Gastroesophageal sphincter (tissue), 3 donors: Measurements from ENCODE around the gene ZFHX3.
A peak's percentile ranks its signal among the peaks of the same experiment; 100 is the strongest.

ENCODE experiments used
- CTCF ChIP-seq, 4 experiments: fragments of 200-600 bp in 2 of 4; fragments of 450-650 bp in 2 of 4; sonication (generic) in 1 of 4; IDR thresholded peaks; one replicate each; pipeline ENCODE4 v1.5.1; 2017 to 2019; ENCODE audit warnings: antibody characterized with exemption in 4 of 4, mild to moderate bottlenecking in 2 of 4, moderate library complexity in 2 of 4
- EP300 ChIP-seq: sonication (generic); formaldehyde crosslinking; IDR thresholded peaks from one replicate; pipeline ENCODE4 v1.6.1; 2017; ENCODE audit warnings: antibody characterized with exemption, mild to moderate bottlenecking
- POLR2A ChIP-seq, 2 donors: fragments of 450-650 bp; IDR thresholded peaks; one replicate each; pipeline ENCODE4 v1.6.1; 2017; ENCODE audit warnings: antibody characterized with exemption in 2 of 2, mild to moderate bottlenecking in 2 of 2, moderate library complexity in 1 of 2
- POLR2AphosphoS5 ChIP-seq: sonication (generic); formaldehyde crosslinking; IDR thresholded peaks from one replicate; pipeline ENCODE4 v1.6.1; 2017; ENCODE audit warnings: antibody characterized with exemption

DNA sequence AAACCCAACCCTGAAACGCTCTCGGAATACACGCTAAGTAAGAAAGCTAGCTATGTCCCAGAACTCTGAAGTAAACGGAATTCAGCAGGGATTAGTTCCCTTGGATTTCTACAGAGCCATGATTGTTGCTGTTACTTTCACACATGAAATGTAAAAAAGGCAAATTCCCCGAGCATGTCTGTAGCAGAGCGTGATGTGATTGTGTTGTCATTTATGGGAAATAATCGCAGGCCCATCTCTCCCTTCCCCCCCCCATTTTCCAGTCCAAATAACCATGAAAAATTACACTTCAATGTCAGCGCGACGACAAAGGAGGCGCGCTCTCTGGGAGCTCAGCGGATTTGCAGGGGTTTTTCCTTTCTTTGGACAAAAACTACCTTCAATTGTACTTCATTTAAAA, 209.0 kb downstream of the ZFHX3 start:
- no peak for TF ChIP-seq EP300
- TF ChIP-seq CTCF (IDR thresholded peaks at IDR 0.05) = no peak
- TF ChIP-seq POLR2A (IDR thresholded peaks at IDR 0.05) = no peak
- peak; percentile 28 for TF ChIP-seq POLR2AphosphoS5
